Keratinocyte (primary cell): Measurements from ENCODE around the gene OR6C1. TPM values are rescaled to one million over a fixed set of nuclear protein-coding genes. Genes with fewer than 3 reads are reported as not detected.
"Not testable (repeated sequence)": the region's sequence is repeated elsewhere in the genome, so short reads cannot be mapped to it uniquely, and the experiment has no call there.

Experiments used
- DNase-seq: peaks from one replicate; pipeline ENCODE4 v3.0.0-alpha.2; 2011; ENCODE audit warnings: low read depth, missing footprints, low spot score
- FAIRE-seq: peaks from 2 replicates; lab custom pipeline; 2011; peaks lifted over from hg19 to GRCh38; lab: Jason Lieb, UNC
- H2AFZ ChIP-seq: 2 replicates; pipeline ENCODE4 v1.6.0; 2012; ENCODE audit warnings: low read length, control low read depth, inconsistent platforms; ENCODE audit not compliant: control insufficient read depth
- H3K27ac ChIP-seq: 2 replicates; pipeline ENCODE4 v1.5.1; 2011; ENCODE audit warnings: low read length; ENCODE audit not compliant: control insufficient read depth, insufficient read depth
- H3K27me3 ChIP-seq: 3 replicates; pipeline ENCODE4 v1.6.0; 2011; ENCODE audit warnings: low read length; ENCODE audit not compliant: control insufficient read depth, insufficient read depth; ENCODE audit errors: extremely low read depth
- H3K36me3 ChIP-seq, 2 experiments: 2 replicates in 1 of 2; 3 replicates in 1 of 2; pipeline ENCODE4 v1.5.1; 2011; ENCODE audit warnings: low read length in 2 of 2, mild to moderate bottlenecking in 1 of 2; ENCODE audit not compliant: control insufficient read depth in 2 of 2, insufficient read depth in 2 of 2; ENCODE audit errors: extremely low read depth in 1 of 2
- H3K4me1 ChIP-seq: 3 replicates; pipeline ENCODE4 v1.5.1; 2011; ENCODE audit warnings: low read length; ENCODE audit not compliant: control insufficient read depth, insufficient read depth; ENCODE audit errors: extremely low read depth
- H3K4me2 ChIP-seq: 3 replicates; pipeline ENCODE4 v1.6.0; 2011; ENCODE audit warnings: low read depth, low read length; ENCODE audit not compliant: control insufficient read depth, insufficient read depth; ENCODE audit errors: extremely low read depth
- H3K4me3 ChIP-seq, 3 experiments: fragments of 200-600 bp in 1 of 3; sonication (generic) in 1 of 3; 2 replicates in 2 of 3; 3 replicates in 1 of 3; pipeline ENCODE4 v1.5.1; 2011 to 2016; ENCODE audit warnings: low read length in 3 of 3, mild to moderate bottlenecking in 3 of 3, control low read depth in 2 of 3, inconsistent platforms in 1 of 3, low read depth in 1 of 3, mixed read lengths in 1 of 3, mixed run types in 1 of 3, moderate library complexity in 1 of 3; ENCODE audit not compliant: control insufficient read depth in 2 of 3, insufficient read depth in 2 of 3; ENCODE audit errors: extremely low read depth in 1 of 3
- H3K79me2 ChIP-seq: 2 replicates; pipeline ENCODE4 v1.6.0; 2012; ENCODE audit warnings: low read length; ENCODE audit not compliant: control insufficient read depth, insufficient read depth
- H3K9ac ChIP-seq: 3 replicates; pipeline ENCODE4 v1.6.0; 2011; ENCODE audit warnings: low read length; ENCODE audit not compliant: control insufficient read depth, insufficient read depth; ENCODE audit errors: extremely low read depth
- H3K9me1 ChIP-seq: 3 replicates; pipeline ENCODE4 v1.6.0; 2011; ENCODE audit warnings: low read length; ENCODE audit not compliant: control insufficient read depth, insufficient read depth; ENCODE audit errors: extremely low read depth
- H3K9me3 ChIP-seq: 2 replicates; pipeline ENCODE4 v1.5.1; 2012; ENCODE audit warnings: low read depth, low read length; ENCODE audit not compliant: control insufficient read depth
- H4K20me1 ChIP-seq: 3 replicates; pipeline ENCODE4 v1.6.0; 2011; ENCODE audit warnings: low read length; ENCODE audit not compliant: control insufficient read depth, insufficient read depth; ENCODE audit errors: extremely low read depth
- CTCF ChIP-seq, 3 experiments: IDR thresholded peaks in 1 of 3; conservative IDR thresholded peaks in 1 of 3; optimal IDR thresholded peaks in 1 of 3; 2 replicates in 2 of 3; 3 replicates in 1 of 3; pipeline versions ENCODE3 to v1.5.1; 2011; ENCODE audit warnings: low read length in 3 of 3, mild to moderate bottlenecking in 3 of 3, moderate library complexity in 2 of 3, control low read depth in 1 of 3, inconsistent platforms in 1 of 3; ENCODE audit not compliant: insufficient read depth in 2 of 3; ENCODE audit errors: extremely low read depth in 1 of 3
- EZH2 ChIP-seq: IDR thresholded peaks from one replicate; pipeline ENCODE4 v1.6.1; 2012; ENCODE audit warnings: inconsistent platforms, mild to moderate bottlenecking, low read length, moderate library complexity
- dilution Hi-C: fragments of 300-500 bp; cut with MboI; formaldehyde crosslinking; loops from one replicate; pipeline ENCODE4 v1.7.0; 2020; ENCODE audit warnings: low sequenced_read_pairs; ENCODE audit not compliant: extremely low pct_ligation_motif_present
- polyA plus RNA-seq, 5 experiments: library from polyadenylated mRNA; depleted of rRNA in 3 of 5; stranded (reverse) in 3 of 5; stranded (forward) in 1 of 5; unstranded in 1 of 5; fragments of >200 nt; gene quantifications; 1 replicate in 1 of 5; 2 replicates in 3 of 5; 3 replicates in 1 of 5; pipeline versions ENCODE4 v1.2.1 to v1.2.3, GENCODE V29; 2011 to 2012; ENCODE audit warnings: missing spikeins in 2 of 5, low read depth in 1 of 5, low replicate concordance in 1 of 5

OR6C1 gene
- polyA plus RNA-seq, 1 donor (not counting 4 experiments of a cell fraction or from before 2014, with no cell fraction given) = not detected

GRCh38 chr12:55336002-55336401 lies 21.9 kb downstream of the OR6C1 start:
- Histone ChIP-seq H3K36me3 (no peaks in the 10 kb centered on the region), H3K4me3 (no peak overlapping the region), H3K9ac (no peak overlapping the region), H3K9me3 (no peaks in the 10 kb centered on the region), H3K4me2 (no peak overlapping the region), H3K27ac (no peak overlapping the region), H3K9me1 (no peaks in the 10 kb centered on the region), H3K79me2 (no peaks in the 10 kb centered on the region), H3K27me3 (no peaks in the 10 kb centered on the region), H2AFZ (no peak overlapping the region), H3K4me1 (no peaks in the 10 kb centered on the region), H4K20me1 (no peaks in the 10 kb centered on the region)
- no peak for DNase-seq
- dilution Hi-C loops = no loop called here
- FAIRE-seq = no peak
- TF ChIP-seq CTCF (optimal IDR thresholded peaks at IDR 0.05 in 1 of 3, IDR thresholded peaks at IDR 0.05 in 1 of 3, conservative IDR thresholded peaks at IDR 0.05 in 1 of 3; ENCODE audit: extremely low read depth in 1 of 3, insufficient read depth in 2 of 3, low read length in 3 of 3) (no peak), EZH2 (no peak)

GRCh38 chr12:55355338-55355737 lies 41.2 kb downstream of the OR6C1 start:
- H3K36me3 ChIP-seq, H3K9me3 ChIP-seq, H4K20me1 ChIP-seq, H3K4me1 ChIP-seq, H3K9me1 ChIP-seq, dilution Hi-C loops, H3K27me3 ChIP-seq, H3K27ac ChIP-seq, DNase-seq, FAIRE-seq, H3K79me2 ChIP-seq, H3K9ac ChIP-seq, H3K4me2 ChIP-seq, H3K4me3 ChIP-seq, H2AFZ ChIP-seq: not testable (repeated sequence)

GRCh38 chr12:55362675-55363074 lies 48.5 kb downstream of the OR6C1 start, which contains the start of gene OR6C75:
Gene OR6C75 (plus strand): TSS chr12:55362975. CDS start chr12:55365111, 2,136 bp downstream.
- dilution Hi-C loops = no loop called here
- TF ChIP-seq CTCF (optimal IDR thresholded peaks at IDR 0.05 in 1 of 3, IDR thresholded peaks at IDR 0.05 in 1 of 3, conservative IDR thresholded peaks at IDR 0.05 in 1 of 3; ENCODE audit: extremely low read depth in 1 of 3, insufficient read depth in 2 of 3, low read length in 3 of 3) (no peak), EZH2 (no peak)
- no peak within 1 kb of the TSS for H3K27ac ChIP-seq
- no peaks in the 10 kb centered on the region for H4K20me1 ChIP-seq
- H3K4me3 ChIP-seq = no peak within 1 kb of the TSS
- H3K9me3 ChIP-seq = no peaks in the 10 kb centered on the region
- H3K27me3 ChIP-seq = no peaks in the 10 kb centered on the region
- H2AFZ ChIP-seq = no peak within 1 kb of the TSS
- FAIRE-seq (no peak), DNase-seq (no peak)
- no peaks in the 10 kb centered on the region for H3K9me1 ChIP-seq
- H3K79me2 ChIP-seq = no peaks in the 10 kb centered on the region
- H3K36me3 ChIP-seq = no peaks in the 10 kb centered on the region
- no peak within 1 kb of the TSS for H3K9ac ChIP-seq
- H3K4me1 ChIP-seq = no peaks in the 10 kb centered on the region
- no peak within 1 kb of the TSS for H3K4me2 ChIP-seq
